NCI-H146 treated with DMSO at 0.1 percent for 48 hours (cell line): ENCODE data around the gene TNFSF13B.
"Not testable (repeated sequence)": the region's sequence is repeated elsewhere in the genome, so short reads cannot be mapped to it uniquely, and the experiment has no call there.

ENCODE experiments used
- DNase-seq: peaks from one replicate; lab custom pipeline; 2025; ENCODE audit not compliant: unreplicated experiment; lab: John Stamatoyannopoulos, UW

Gene TNFSF13B, protein sequence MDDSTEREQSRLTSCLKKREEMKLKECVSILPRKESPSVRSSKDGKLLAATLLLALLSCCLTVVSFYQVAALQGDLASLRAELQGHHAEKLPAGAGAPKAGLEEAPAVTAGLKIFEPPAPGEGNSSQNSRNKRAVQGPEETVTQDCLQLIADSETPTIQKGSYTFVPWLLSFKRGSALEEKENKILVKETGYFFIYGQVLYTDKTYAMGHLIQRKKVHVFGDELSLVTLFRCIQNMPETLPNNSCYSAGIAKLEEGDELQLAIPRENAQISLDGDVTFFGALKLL

GRCh38 chr13:108269601-108270328 lies at the start of gene TNFSF13B:
TSS of gene TNFSF13B (plus strand) at chr13:108269718. CDS start at chr13:108269896, 178 bp downstream.
- DNase-seq, result peak; percentile 66

GRCh38 chr13:108220041-108220440 lies 49.5 kb upstream of the TNFSF13B start:
- no peak for DNase-seq

- DNase-seq, result no peak
These were observed 45.6 kb upstream of the TNFSF13B start for GRCh38 chr13:108223687-108224503.

GRCh38 chr13:108225440-108225839 lies 44.1 kb upstream of the TNFSF13B start:
- DNase-seq, result peak; percentile 35

GRCh38 chr13:108226184-108226583 lies 43.3 kb upstream of the TNFSF13B start:
- DNase-seq, result peak; percentile 99

GRCh38 chr13:108227651-108228272 lies 41.8 kb upstream of the TNFSF13B start:
- DNase-seq, result peak; percentile 62

- no peak for DNase-seq
These were observed 39.1 kb upstream of the TNFSF13B start for GRCh38 chr13:108230377-108230776.

DNA sequence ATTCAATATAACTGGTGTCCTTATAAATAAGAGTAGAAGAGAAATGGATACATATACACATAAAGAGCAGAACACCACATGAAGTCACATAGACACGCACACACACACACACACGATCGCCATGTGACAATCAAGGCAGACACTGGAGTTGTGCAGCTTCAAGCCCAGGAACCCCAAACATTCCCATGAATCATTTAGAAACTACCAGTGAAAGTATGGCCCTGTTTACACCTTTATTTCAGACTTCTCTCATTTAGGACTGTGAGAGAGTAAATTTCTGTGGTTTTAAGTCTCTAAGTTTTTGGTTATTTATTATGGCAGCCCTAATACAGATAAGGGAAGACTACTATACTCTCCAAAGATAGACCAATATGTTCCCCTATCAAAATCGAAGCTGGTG lies 20.4 kb upstream of the TNFSF13B start:
- no peak for DNase-seq

GRCh38 chr13:108257248-108257647 lies 12.3 kb upstream of the TNFSF13B start:
- DNase-seq, result peak; percentile 22

GRCh38 chr13:108263621-108264355 lies 5.7 kb upstream of the TNFSF13B start:
- no peak for DNase-seq

DNA sequence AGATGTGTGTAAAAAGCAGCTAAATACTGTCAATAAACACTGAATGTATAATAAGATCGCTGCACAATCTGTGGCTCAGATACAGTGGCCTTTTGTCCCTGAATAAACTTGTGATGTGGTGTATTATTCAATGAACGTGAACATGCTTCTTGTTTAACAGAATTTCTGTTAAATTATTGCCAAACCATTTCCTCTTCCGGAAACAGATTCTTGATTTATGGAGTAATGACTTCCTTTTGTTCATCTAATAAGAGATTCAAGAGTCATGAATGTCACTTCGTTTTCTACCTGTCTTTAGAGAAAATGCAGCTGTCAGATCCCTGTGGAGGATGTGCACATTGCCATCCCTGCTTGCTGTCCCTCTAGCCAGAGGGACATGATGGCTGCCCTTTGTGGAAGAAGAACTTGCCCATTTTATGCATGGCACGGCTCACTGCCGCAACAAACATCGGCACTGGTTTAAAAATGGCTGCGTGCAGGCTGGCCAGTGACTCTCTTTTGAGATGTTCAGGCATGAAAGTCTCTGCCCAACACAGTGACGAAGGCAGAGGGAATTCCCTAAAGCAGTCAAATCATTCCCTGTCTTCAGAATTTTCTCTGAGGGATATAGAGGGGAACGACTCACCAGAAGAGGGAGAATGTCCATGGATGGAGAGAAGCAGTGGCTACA lies 3.1 kb upstream of the TNFSF13B start:
- peak; percentile 22 for DNase-seq

DNA sequence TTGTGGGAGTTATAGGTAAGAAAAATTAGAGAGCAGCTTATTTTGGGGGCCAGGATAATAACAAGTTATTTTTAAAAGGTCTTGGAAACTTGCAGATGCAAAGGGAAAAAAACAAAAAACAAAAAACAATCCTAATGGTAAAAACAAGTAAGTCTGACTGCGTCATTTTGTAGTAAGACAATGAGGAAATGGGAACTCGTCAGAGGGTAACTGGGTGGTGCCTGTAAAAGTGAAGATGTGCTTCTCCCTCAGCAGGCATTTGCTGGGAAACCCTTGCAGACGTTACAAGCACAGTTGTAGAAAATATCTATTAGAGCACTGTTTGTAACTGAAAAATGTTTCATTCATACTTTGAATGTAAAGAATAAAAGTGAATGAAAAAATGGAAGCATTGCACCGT lies 2.2 kb upstream of the TNFSF13B start:
- DNase-seq, result no peak

- DNase-seq, result not testable (repeated sequence)
These were observed 1.7 kb upstream of the TNFSF13B start for GRCh38 chr13:108267855-108268254.

- no peak for DNase-seq
These were observed 929 bp upstream of the TNFSF13B start for GRCh38 chr13:108268466-108269112.

- DNase-seq, result no peak
These were observed 924 bp downstream of the TNFSF13B start for GRCh38 chr13:108270442-108270841.

DNA sequence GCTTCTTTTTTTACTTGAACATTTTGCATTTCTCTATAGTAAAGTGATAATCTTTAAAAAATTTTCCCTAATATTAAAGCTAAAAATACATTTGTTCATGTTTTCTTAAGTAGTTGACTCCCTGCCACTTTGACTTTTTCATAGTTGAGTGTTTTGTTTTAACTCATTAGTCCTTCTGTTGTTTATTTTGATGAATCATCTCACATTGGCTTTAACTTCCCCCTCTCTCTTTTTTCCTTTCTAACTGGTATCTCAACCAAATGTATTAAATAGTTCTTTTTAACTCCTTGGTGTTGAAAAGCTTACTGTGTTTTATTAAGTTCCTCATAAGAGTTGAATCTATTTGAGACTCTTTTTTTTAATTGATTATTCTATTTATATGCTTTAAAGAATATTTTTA lies 2.8 kb downstream of the TNFSF13B start:
- DNase-seq, result no peak

- DNase-seq, result no peak
These were observed 4.1 kb downstream of the TNFSF13B start for GRCh38 chr13:108273429-108274118.

GRCh38 chr13:108274718-108275117 lies 5.2 kb downstream of the TNFSF13B start:
- no peak for DNase-seq

DNA sequence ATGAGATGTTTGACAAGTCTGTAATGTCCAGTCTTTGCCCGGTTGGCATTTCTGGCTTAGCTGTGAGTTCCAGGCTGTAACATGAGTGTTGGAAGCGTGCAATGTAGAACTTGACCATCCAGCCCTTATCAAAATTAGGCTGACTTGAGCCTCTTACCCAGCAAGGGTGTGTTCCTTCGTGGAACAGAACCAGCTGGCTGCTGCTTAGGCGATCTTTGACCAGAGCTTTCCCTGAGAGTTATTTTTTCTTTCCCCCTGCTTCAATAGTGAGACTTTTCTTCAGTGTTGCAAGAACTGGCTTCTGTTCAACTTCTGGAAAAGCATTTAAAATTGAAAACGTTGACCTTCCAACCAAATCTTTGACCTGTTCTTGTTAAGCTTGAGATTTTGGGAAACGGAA lies 6.5 kb downstream of the TNFSF13B start:
- no peak for DNase-seq
